ENCODE data around the gene BCAS3.

BCAS3 gene

DNA sequence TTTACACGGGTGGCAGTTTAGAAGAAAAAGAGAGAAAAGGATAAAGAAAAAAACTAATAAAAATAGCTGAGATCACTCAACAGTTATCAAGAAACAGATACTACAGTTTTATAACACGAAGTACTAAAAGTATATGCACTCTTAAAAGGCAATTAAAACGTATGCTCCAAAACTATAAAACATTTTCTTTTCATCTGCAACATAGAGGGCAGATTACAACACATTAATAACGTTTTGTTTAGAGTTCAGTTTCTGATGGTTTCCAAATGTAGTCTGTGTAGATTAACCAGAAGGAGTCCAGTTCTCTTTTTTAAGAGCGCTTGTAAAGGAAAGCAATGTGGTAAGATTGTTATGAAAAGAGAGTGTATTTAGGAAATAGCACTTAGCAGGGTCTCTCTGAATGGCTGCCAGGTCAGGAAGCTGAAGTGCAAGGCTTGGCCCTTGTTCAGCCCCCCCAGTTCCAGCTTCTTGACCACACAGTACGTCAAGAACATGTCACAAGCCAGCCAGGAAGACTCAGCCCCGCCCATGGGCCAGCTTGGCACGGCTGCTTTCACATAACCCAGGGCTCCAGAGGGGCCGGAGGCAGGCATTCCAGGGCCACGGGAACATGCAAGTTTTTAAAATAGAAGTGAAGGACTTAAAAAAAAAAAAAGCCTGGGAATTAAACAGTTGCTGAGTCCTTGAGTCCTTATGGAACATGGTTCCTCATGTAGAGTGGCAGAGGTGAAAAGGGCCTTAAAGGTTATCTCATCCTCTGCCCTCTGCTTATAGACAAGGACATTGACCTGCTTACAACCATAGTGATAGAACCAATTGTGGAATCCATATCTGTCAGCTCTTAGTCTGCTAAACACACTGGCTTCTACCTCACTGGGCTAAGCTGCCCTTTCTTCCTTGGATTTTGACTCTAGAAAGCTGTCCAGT lies 574.6 kb downstream of the BCAS3 start:
- peak; percentile 1 for DNase-seq (ENCODE audit: low read depth)

DNA sequence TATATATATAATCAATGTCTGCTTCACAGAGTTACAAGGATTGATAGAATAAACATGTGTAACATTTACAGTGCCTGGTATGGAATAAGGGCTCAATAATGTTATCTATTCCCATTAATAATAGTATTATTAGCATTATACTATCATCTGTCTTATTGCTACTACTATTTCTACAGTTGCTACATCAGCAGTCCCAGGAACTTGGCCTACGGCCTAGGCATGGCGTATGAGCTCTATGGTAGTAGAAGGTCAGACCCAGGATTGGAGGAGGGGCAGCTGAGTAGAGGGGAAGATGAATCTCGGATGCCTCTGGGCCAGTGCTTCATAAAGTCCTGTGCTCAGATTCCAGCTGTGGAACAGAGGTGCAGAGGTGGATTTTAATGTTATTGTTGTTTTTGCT lies 575.7 kb downstream of the BCAS3 start:
- no peak for DNase-seq (ENCODE audit: low read depth)

DNA sequence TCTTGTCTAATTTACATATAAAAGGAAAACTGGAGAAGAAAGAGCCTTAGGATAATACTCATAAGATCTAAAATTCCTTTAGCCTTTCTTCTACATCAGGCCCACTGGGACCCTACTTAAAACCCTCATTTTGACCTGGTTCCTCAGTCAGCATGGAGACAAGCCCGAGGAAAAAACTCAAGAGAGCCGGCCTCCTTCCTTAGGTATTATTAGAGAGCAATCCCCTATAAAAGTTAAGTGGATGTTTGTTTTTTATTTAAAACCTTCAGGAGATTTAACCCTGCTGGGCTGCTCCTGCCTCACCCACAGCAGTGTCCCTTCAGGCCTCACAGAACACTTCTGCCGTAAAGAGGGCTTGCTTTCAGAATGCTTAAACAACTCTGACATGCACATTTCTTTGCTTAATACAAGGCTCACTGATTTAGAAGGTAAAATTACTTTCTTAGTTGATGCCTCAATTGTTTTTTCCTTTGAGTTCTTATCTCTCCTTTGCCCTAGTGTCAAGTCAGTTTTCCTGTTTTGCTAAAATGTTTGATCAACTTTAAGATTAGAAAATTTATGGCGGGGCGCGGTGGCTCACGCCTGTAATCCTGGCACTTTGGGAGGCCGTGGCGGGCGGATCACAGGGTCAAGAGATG lies 576.4 kb downstream of the BCAS3 start:
- DNase-seq (ENCODE audit: low read depth), result no peak

DNA sequence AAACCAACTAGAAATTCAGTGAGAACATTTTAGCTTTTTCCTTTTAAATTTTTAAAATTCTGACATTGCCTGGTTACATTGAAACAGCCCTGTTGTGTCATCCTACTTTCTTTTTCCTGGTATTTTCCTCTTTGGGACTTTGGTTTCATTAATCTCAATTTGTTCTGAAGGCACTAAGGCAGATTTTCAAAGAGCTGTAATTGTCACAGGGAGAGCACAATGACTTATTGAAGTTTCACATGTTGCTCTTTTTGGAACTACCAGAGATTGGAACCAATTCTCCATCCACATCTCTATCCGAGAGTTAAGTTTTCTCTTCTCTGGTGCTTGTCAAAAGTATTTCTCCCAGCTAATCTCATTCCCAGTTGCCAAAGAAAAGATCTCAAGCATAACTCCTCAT lies 577.3 kb downstream of the BCAS3 start:
- no peak for DNase-seq (ENCODE audit: low read depth)

DNA sequence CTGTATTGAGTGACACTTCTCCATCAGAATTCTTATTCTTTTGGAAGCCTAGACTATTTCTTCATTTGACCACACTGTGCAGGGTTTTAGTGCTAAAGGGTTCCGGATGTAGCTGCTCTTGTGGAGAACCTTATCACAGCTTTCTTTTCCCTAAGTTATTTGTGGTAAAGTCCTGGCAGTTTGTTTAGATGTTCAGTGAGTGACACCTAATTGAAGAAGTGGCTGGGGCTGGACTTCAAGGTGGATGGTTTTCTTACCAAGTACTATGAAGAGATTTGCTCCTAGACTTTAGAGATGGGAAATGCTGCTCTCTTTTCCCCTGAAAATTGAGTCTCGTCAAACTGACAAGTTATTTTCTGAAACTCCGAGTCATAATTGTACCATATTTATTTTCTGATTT lies 578.0 kb downstream of the BCAS3 start:
- no peak for DNase-seq (ENCODE audit: low read depth)

DNA sequence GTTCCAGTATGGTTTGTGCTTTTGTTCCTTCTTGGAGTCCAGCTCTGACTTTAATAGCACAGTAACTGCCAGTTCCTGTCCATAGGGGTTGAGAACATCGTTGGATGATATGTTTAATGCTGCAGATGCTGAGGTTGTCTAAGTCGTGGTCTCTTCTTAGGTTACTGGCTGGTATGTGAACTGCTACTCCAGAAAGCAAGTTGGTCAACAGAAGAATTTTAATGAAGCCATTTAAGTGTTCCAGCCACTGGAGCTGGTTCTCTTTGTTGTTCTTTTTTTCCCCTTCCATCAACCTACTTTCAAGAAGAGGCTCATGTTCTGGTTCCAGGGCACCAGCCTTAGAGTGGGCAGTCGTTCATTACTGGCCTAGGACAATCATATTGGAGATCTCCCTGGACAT lies 581.7 kb downstream of the BCAS3 start:
- no peak for DNase-seq (ENCODE audit: low read depth)

DNA sequence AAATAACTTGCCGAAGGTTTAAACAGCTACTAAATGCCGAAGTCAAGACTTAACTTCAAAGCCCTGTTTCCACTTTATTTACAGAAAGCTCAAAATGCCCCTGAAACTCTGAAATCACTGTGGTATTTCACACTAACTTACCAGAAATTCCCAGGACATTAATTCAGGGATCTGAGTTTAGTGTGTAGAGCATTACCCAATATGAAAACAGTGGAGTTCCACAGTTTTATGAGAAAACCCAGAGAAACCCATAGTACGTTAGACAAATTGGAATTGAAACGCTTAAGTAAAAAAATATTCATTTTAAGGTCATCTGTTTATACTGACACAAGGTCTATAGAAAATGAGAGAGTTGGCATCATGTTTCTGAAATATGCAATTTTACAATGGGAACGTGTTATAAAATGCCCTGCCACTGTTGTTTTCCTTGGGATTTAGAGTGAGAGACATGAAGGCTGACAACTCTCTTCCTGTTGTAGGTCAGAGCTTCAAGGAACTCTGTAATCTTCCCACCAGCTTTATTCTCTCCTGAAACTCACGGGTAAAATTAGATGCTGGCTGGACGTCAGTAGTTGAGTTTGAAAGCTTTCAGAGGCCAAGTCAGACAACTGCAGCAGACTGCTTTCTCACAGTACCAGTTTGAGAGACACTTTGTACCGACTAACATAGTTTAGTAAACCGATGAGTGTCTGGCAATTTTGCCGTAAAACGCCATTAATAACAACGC lies 582.6 kb downstream of the BCAS3 start:
- DNase-seq (ENCODE audit: low read depth), result no peak

DNA sequence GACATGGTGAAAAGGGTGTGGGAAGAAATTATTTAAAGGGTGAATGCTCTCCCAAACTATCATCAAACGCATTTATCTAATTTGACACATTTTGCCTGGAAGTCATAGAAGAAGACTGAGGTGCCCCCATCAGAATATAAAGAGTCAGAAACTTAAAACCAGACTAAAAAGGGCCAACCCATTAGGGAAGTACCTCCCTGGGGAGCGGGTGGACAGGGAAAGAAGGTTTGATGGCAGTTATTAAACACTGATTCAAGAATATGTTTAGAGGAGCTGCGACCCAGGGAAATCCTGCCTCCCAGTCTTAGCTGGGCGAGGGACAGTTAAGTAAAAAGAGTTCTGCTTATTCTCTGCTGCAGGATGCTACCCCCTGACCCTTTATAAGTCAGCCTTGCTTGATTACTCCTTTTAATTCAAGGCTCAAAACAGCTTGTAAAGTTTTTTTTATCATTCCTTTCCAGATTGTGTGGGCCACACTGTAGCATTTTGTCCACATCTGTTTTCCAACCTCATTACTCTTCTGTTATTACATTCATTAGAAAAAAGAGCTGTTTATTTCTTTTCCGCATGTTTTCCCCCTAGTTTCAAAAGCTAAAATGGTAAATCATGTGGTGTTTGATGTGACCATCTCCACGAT lies 583.5 kb downstream of the BCAS3 start:
- DNase-seq (ENCODE audit: low read depth), result no peak

DNA sequence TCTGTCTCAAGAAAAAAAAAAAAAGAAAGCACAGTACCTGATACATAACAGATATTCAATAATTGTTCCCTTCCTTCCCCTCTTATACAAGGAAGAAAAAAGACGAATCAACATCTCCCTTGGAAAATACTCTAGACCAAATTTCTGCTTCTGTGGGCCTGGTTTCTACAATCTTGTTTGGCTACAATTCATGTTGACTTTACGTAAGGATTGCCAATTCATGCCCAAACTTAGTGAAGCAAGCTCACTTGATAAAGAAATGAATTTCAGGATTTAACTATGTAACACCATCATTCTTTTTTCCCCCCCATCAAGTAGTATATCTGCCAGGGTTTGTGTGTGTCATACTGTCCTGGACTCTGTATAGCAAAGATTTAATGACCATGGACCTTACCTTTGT lies 587.7 kb downstream of the BCAS3 start:
- no peak for DNase-seq (ENCODE audit: low read depth)

DNA sequence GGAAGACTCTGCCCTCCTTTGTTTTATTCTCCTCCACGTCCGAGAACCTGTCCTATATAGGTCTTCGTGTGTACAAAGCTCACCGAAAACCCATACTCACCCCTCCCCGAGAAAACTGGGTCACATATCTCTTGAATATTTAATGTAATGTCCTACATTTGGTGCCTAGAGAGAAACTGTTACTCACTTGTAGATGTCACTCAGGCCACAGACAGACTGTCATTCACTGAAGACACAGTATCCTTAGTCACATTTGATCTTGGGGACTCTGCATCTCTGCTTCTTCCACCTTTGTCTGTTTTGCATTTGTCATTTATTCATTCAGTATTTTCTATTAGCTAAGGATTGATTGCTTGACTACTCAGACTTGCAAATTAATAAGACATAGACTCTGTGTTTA lies 590.2 kb downstream of the BCAS3 start:
- DNase-seq (ENCODE audit: low read depth), result no peak

DNA sequence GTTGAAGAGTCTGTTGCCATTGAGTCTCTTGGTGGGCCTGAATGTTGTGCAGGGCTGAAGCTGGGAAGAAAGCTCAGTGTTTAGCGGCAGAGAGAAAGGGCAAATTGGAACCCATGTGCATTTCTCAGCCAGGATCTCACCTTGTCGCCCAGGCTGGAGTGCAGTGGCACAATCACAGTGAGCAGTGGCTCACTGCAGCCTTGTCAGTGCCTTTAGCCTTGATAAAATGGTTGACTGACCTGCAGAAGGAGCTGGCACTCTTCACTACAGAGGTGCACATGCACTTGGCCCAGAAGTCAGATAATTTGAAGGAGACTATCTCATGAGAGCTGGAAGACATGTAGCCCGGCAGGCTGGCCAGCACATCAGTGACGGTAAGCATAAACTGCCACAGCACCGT lies 597.7 kb downstream of the BCAS3 start:
- DNase-seq (ENCODE audit: low read depth), result no peak

DNA sequence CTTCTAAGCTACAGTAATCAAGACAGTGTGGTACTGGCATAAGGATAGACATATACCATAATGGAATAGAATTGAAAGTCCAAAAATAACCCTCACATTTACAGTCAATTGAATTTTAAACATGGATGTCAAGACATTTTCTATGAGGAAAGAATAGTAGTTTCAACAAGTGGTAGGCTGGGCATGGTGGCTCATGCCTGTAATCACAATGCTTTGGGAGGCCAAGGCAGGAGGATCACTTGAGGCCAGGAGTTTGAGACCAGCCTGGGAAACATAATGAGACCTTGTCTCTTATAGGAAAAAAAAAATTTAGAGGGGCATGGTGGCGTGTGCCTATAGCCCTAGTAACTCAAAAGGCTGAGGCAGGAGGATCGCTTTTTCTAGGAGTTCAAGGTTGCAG lies 599.2 kb downstream of the BCAS3 start:
- no peak for DNase-seq (ENCODE audit: low read depth)

DNA sequence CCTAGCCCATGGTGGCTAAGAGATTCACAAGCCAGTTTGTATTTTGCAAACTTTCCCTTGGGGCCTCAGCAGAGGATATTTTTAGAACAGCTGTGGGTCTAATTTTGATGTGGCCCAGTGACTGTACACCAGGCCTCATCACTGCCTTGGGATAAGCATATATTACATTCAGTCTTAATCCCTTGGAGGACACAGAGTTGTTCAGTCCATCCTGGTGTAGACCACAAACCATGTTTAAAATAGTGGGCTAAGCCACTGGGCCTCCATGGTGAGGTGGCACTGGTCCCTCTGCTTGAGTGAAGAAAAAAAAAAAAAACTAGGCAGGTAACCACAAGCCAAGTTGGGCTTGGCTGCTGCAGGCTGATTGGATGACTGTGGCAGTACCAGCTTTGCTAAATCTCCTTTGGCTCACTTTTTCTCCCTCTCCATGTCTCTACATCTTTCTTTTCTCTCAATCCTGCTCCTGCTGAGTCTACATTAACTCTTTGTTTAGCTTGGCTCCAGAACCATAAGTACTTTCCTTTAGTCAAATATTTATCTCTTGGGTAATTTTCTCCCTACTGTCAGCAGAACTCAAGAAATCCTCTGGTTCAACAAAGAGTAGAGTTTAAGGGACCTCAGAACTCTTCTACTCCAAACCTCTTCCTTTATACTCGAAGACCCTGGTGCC lies 602.0 kb downstream of the BCAS3 start:
- no peak for DNase-seq (ENCODE audit: low read depth)

DNA sequence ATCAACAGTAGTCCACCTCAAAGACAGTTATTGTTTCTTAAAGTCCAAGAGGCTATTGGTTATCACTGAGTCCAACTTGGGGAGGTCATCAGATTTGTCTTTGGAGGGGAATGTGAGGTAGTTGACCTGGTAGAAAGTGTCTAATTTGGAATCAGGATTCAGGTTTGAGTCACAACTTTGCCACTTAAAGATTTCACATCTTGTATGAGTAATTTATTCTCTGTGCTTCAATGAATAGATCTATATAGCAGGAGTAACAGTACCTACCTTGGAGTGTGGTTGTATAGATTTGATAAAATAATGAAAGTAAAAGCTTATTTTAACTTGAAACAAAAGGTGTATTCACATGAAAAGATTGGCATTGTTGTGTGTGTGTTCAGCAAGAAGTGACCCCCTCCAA lies 602.7 kb downstream of the BCAS3 start:
- DNase-seq (ENCODE audit: low read depth), result no peak

DNA sequence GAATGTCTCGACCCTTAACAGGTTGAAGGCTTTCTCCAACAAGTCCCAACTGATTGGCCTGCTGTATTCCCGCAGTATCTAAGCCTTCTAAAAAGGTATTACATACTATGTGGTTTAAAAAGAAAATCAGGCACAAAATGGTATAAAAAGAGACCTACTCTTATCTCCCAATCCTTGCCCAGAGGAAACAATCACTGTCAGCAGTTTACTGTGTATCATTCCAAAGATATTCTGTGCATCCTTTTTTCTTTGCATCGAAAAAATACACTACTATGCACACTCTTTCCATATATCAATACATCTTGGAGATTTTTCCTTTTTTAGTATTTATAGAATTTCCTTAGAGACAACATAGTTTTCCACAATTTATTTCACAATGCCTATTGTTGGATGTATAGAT lies 603.2 kb downstream of the BCAS3 start:
- DNase-seq (ENCODE audit: low read depth), result no peak

DNA sequence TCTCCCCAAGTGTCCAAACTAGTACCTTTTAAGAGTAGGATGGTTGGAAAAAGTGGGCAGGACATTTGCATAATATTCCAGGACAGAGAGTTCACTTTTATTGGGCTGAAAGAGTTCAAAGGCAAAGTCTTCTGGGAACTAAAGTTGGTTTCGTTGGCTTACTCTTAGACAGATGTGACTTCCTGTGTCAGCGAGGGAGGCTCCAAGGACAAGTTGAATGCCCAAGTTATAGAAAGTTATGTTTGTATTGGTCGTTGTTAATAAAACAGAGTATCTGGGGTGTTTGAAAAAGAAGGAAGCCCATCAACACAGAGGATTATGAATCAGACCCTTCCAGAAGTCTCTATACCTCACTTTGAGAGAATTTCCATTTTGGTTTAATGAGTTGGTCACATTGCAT lies 604.7 kb downstream of the BCAS3 start:
- no peak for DNase-seq (ENCODE audit: low read depth)

DNA sequence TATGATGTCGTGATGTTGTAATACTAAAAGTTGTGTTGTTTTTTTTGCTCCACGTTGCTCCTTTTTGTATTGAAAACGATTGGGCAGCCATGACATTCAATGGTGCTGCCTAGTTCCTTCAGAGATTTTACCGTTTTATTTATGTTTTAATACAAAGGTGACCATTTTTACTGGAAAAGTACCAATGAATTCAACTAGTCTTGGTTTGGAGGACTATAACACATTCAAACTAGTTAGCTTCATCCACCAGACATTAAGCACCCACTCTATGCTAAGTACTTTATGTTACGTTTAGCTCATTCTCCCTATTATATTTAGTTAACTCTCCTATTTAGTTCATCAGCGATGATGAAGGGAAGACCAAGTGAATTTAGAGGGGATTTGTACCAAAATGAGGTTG lies 605.4 kb downstream of the BCAS3 start:
- DNase-seq (ENCODE audit: low read depth), result no peak

DNA sequence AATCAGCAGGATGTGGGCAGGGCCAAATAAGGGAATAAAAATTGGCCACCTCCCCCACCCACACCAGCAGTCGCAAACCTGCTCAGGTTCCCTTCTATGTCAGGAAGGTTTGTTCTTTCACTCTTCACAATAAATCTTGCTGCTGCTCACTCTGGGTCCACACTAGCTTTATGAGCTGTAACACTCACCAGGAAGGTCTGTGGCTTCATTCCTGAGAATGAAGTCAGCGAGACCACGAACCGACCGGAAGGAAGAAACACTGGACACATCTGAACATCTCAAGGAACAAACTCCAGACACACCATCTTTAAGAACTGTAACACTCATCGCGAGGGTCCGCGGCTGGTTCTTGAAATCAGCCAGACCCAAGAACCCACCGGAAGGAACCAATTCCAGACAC lies 606.5 kb downstream of the BCAS3 start:
- DNase-seq (ENCODE audit: low read depth), result no peak

DNA sequence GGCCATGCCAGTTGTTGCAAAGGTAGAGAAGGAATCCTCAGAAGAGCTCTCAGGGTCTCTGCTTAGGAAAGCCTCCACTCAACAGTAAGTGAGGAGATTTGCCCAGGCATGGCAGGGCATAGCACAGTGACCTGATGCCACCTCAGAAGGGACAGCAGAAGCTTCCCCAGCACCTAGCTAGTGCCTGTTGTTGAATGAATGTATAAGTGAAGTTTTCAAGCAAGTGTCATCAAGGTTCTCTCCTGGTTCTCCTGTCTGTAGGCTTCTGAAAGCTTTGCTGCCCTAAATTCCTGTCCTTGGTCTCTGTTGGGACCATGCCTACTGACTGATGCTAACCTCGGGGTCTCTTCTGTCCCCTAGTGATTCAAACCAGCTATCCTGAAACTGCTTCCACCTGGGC lies 607.1 kb downstream of the BCAS3 start:
- no peak for DNase-seq (ENCODE audit: low read depth)

DNA sequence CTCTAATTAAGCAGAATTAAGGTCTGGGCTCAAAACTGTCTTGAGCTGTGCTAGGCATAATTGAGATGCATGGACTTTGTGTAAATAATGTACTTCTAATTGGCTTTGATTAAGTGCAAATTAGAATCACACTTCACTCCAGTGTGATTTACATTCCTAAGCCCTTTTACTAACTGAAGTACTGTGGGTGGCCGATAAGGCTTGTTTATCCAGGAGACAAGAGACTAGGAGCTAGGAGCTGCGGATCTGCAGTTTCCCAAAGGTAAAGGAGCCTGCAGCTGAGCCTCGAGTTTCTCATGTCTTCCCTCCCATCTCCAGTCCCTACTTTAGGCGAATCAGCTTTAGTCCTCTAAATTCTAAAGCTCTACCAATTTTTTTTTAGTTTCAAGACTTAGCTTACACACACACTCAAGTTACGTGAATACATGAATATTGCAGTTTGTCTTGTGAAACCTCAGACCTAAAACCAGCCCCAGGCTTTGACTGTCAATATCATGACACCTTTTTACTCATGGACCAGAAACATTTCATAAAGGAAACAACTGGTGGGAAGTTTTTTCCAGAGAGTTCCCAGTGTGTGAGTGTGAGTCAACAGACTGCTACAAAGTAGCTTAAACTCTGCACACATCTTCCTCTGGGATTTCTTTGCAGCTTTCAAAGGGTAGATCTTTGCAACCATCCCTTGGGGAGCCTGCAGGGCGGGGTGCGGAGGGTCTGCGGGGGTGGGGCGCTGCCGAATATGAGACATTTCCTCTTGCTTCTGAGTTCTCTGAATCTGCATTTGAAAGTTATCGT lies 608.1 kb downstream of the BCAS3 start:
- no peak for DNase-seq (ENCODE audit: low read depth)

DNA sequence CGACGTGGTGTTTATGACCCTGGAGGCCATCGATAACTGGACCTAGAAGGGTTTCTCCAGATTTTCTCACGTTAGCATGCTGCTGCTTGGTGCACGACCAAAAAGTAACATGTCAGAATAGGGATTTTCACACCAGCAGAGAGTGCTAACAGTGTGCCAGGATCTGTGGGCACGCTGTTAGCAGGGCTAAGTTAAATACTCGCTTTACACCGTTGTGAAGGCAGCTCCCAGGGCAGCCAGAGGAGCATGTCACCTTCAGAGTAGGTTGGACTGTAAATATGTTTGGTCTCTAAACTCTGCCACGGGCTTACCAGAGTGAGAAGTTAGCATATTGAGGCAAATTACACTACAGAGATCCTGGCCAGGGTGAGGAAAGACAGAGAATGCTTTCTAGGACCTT lies 608.8 kb downstream of the BCAS3 start:
- no peak for DNase-seq (ENCODE audit: low read depth)
